HUES64 (cell line): ENCODE measurements around the gene RAVER1.
"Not testable (repeated sequence)": the region's sequence is repeated elsewhere in the genome, so short reads cannot be mapped to it uniquely, and the experiment has no call there.

Source experiments
- H3K27ac ChIP-seq: 2 replicates; pipeline ENCODE4 v1.7.0; 2013; ENCODE audit warnings: low read depth, low read length, inconsistent platforms
- H3K27me3 ChIP-seq: 2 replicates; pipeline ENCODE4 v1.6.1; 2013; ENCODE audit warnings: mild to moderate bottlenecking, low read length; ENCODE audit not compliant: insufficient read depth
- H3K36me3 ChIP-seq: 2 replicates; pipeline ENCODE4 v1.6.1; 2013; ENCODE audit warnings: mild to moderate bottlenecking, low read length; ENCODE audit not compliant: insufficient read depth
- H3K4me1 ChIP-seq: 2 replicates; pipeline ENCODE4 v1.6.1; 2013; ENCODE audit warnings: mild to moderate bottlenecking, low read length, moderate library complexity; ENCODE audit not compliant: insufficient read depth
- H3K4me3 ChIP-seq: 2 replicates; pipeline ENCODE4 v1.5.1; 2013; ENCODE audit warnings: mild to moderate bottlenecking, low read length, moderate library complexity
- H3K9ac ChIP-seq: 2 replicates; pipeline ENCODE4 v1.6.1; 2013; ENCODE audit warnings: mild to moderate bottlenecking, low read depth, low read length
- H3K9me3 ChIP-seq: 2 replicates; pipeline ENCODE4 v1.6.1; 2013; ENCODE audit warnings: low read depth, low read length; ENCODE audit not compliant: insufficient read depth
- WGBS: fragments of 150-250, 120-280 bp; methylation state at CpG from one replicate; pipeline ENCODE4 v1.1.7; 2013; ENCODE audit warnings: missing lambda C conversion rate; 5-methylcytosine and 5-hydroxymethylcytosine counted together

RAVER1 gene

DNA sequence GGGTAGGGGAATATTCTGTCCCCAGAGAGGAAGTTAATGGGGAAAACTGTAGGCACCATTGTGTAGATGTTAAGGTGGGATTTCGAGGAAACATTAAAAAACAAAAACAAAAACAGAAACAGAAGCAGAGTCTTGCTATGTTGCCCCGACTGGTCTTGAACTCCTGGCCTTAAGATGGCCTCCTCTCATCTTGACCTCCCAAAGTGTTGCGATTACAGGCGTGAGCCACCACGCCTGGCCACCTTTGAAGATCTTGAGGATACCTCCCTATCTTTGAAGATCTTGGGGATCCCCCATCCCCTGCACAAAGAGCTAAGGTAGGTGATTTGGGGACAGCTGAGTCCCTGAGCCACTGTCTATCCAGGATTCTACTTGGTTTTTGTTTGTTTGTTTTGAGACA, 6.6 kb upstream of the RAVER1 start:
- Histone ChIP-seq H3K27ac (no peak overlapping the region), H3K9ac (no peak overlapping the region; the same call in 1 of the 2 replicates), H3K36me3 (no peaks in the 10 kb centered on the region), H3K9me3 (no peaks in the 10 kb centered on the region), H3K4me3 (no peak overlapping the region), H3K27me3 (0 out of 2 replicates have a peak, but pooled peaks cover 3% of the 10 kb centered on the region), H3K4me1 (peaks cover 5% of the 10 kb centered on the region)
- WGBS = 90% methylated on average over 4 of the region's 5 CpGs

DNA sequence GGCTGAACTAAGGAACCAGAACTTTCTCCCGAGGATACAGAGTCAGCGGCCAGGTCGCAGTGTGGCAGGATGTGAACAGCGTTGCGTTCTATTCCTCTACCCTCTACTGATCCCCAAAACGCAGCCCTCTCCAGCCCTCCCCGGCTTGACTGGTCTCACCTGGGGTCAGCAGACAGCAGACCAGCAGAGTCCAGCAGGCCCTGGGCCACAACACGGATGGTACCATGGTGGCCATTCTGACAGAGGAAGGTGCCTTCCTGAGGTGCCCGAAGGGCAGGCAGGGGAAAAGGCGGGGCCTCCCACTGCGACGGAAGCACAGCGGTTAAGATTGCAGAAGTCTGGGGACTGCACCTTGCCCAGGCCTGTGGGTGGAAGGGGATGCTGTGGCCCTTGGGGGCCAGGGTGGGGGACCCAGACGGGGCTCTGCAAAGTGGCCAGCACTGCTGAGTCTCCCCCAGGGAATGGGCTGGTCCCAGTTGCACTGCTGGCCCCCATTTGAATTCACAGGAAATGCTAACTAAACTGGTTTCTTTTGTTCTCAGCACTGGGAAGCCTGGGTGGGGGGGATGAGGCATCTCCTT, 6.1 kb upstream of the RAVER1 start, which contains the start of gene ICAM3:
Gene ICAM3 (minus strand): TSS at position 245 of the 581 bp plus-strand sequence. CDS start 10 bp downstream, at position 235.
- no peak within 1 kb of the TSS for H3K4me3 ChIP-seq
- no peaks in the 10 kb centered on the region for H3K36me3 ChIP-seq
- H3K27ac ChIP-seq = no peak within 1 kb of the TSS
- H3K4me1 ChIP-seq = peaks cover 5% of the 10 kb centered on the region
- 61% methylated on average over 14 of the region's 14 CpGs for WGBS
- no peaks in the 10 kb centered on the region for H3K9me3 ChIP-seq
- peaks cover 6% of the 10 kb centered on the region; the same call in 1 of the 2 replicates for H3K27me3 ChIP-seq
- H3K9ac ChIP-seq = no peak within 1 kb of the TSS; the same call in 1 of the 2 replicates

DNA sequence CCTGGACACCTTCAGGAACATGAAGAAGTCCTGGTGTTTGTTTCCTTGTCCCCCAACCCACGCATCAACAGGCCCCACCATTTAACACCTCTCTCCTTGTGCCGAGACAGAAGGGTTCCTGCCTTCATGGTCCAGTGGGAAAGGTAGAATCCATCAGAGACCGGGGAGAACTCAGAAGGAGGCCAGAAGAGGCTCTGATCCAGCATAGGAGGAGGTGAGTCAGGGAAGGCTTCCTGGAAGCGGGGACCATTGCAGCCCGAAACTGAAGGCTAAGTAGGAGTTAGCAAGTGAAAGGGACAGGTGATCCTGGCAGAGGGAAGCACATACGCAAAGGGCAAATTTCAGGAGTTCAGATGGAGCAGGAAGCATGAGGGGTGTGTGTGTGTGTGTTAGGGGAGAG, 5.6 kb upstream of the RAVER1 start:
- H3K4me3 ChIP-seq = no peak overlapping the region
- no peak overlapping the region for H3K9ac ChIP-seq
- no peak overlapping the region for H3K27ac ChIP-seq
- H3K27me3 ChIP-seq = peaks cover 10% of the 10 kb centered on the region; the same call in 1 of the 2 replicates
- no peaks in the 10 kb centered on the region for H3K9me3 ChIP-seq
- no peaks in the 10 kb centered on the region for H3K36me3 ChIP-seq
- 81% methylated on average over 5 of the region's 6 CpGs for WGBS
- H3K4me1 ChIP-seq = peaks cover 5% of the 10 kb centered on the region

DNA sequence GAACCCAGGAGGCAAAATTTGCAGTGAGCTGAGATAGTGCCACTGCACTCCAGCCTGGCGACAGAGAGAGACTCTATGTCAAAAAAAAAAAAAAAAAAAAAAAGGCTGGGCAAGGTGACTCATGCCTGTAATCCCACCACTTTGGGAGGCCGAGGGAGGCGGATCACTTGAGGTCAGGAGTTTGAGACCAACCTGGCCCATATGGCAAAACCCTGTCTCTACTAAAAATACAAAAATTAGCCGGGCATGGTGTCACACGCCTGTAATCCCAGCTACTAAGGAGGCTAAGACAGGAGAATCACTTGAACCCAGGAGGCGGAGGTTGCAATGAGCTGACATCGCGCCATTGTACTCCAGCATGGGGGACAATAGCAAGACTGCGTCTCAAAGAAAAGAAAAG, 3.4 kb upstream of the RAVER1 start:
- not testable (repeated sequence) for H3K27me3 ChIP-seq, H3K9me3 ChIP-seq, H3K9ac ChIP-seq, H3K4me3 ChIP-seq, H3K4me1 ChIP-seq, H3K27ac ChIP-seq, H3K36me3 ChIP-seq
- 91% methylated on average over 9 of the region's 9 CpGs for WGBS

DNA sequence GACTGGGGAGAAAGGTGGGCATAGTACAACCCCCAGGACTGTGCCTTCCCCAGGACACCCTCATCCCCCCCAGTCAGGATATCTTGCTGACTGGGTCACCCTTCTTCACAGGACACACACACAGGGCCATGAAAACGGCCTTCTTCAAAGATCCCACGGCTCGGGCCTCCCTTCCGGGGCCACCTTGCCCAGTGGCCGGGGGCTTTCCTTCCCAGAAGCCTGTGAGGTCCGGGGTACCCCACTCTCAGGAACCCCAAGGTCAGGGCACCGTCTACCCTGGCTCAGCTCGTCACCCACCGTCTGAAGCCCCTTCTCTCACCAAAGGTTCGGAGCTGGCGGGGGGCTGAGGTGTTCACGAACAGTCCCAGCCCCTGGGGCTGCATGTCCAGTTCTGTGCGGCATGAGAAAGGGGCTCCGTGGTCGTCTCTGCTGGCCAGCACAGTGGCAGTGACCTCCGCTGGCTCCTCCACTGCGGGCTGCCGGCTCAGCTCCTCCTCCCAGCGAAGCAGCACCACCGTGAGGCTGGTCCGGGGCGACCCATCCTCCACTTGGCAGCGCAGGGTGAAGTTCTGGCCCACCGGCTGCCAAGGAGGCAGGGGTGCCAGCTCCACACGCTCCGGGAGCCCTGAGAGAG, 2.1 kb upstream of the RAVER1 start:
- 64% methylated on average over 24 of the region's 26 CpGs for WGBS
- no peak overlapping the region for H3K27ac ChIP-seq
- no peaks in the 10 kb centered on the region for H3K9me3 ChIP-seq
- H3K36me3 ChIP-seq = peaks cover 8% of the 10 kb centered on the region
- peak overlapping the region; percentile 82; the same call in 1 of the 2 replicates for H3K4me3 ChIP-seq
- no peak overlapping the region for H3K9ac ChIP-seq
- peaks cover 10% of the 10 kb centered on the region; the same call in 1 of the 2 replicates for H3K27me3 ChIP-seq
- H3K4me1 ChIP-seq = peaks cover 8% of the 10 kb centered on the region

DNA sequence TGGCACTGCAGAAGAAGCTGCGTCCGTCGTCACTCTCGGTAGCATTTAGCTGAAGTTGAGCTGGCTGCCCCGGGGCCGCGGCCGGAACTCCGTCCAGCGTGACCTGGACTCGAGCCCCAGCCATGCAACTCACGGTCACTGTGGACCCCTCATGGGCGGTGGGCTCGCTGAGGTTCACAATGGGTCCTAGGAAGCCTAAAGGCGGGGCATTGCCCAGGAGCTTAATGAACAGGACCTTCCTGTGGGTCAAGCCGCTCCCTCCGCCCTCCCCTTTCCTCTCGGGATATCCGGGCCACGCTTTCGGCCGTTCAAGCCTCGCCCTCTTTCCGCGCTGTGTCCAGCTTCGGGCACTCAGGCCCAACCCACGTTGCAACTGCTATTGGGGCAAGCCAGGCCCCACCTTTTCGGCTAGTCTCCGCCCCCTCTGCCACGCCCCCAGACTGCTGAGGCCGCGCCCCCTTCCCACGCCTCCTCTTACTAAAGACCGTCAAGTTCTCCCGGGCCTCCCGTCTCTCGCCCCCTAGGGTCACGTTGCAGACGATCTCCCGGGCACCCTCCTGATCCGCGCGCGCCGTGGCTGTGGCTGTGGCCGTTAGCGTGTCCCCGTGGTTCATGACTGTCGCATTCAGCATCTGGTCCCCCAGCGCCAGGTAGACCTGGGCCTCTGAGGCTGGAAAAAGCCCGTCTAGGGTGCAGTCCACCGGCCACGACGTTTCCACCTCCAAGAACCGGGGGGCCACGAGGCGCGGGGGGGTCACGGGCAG, 1.4 kb upstream of the RAVER1 start:
- peaks cover 8% of the 10 kb centered on the region for H3K4me1 ChIP-seq
- no peak overlapping the region; the same call in 1 of the 2 replicates for H3K9ac ChIP-seq
- peak overlapping the region; percentile 82 for H3K4me3 ChIP-seq
- peaks cover 10% of the 10 kb centered on the region; the same call in 1 of the 2 replicates for H3K27me3 ChIP-seq
- no peak overlapping the region for H3K27ac ChIP-seq
- H3K9me3 ChIP-seq = no peaks in the 10 kb centered on the region
- H3K36me3 ChIP-seq = peaks cover 15% of the 10 kb centered on the region
- 6% methylated on average over 59 of the region's 59 CpGs for WGBS

DNA sequence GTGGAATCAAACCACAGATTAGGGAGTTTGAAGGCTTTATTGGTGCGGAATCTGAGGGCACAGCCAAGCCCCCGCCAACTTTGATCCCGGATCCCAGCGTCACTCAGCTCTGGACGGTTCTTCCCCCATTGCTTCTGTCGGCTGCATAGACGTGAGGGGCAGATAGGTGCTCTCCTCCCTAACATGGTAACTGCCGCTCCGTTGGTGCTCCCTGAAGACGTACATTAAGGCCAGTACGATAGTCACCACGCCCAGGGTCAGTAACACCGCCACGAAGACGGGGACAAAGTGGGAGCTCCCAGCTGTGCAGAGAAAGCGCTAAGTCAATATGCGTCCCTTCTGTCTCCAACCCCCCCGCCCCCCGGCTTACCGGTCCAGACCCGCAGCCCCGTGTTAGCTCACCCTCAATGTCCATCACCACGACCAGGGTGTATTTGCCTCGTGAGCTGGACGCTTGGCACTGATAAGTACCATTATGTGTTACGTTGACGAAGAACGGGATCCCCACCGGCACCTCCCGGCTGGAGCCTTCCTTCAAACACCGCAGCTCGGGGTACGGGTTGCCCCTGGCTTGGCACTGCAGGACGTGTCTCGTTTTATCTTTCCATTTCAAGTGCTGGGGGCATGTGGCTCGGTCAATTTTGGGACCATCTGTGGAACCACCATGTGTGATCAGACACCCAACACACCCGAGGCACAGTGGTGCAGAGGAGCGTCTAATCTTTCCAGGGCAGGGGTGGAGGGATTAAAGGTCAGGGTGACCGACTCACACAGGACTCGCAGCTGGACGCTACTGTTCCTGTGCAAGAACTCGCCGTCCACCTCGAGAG, 644 bp upstream of the RAVER1 start:
- peak overlapping the region; percentile 15; the same call in 1 of the 2 replicates for H3K9ac ChIP-seq
- peaks cover 23% of the 10 kb centered on the region for H3K36me3 ChIP-seq
- no peak overlapping the region for H3K27ac ChIP-seq
- peaks cover 3% of the 10 kb centered on the region; the same call in 1 of the 2 replicates for H3K4me1 ChIP-seq
- peak overlapping the region; percentile 82 for H3K4me3 ChIP-seq
- peaks cover 10% of the 10 kb centered on the region; the same call in 1 of the 2 replicates for H3K27me3 ChIP-seq
- WGBS = 4% methylated on average over 44 of the region's 44 CpGs
- H3K9me3 ChIP-seq = no peaks in the 10 kb centered on the region

DNA sequence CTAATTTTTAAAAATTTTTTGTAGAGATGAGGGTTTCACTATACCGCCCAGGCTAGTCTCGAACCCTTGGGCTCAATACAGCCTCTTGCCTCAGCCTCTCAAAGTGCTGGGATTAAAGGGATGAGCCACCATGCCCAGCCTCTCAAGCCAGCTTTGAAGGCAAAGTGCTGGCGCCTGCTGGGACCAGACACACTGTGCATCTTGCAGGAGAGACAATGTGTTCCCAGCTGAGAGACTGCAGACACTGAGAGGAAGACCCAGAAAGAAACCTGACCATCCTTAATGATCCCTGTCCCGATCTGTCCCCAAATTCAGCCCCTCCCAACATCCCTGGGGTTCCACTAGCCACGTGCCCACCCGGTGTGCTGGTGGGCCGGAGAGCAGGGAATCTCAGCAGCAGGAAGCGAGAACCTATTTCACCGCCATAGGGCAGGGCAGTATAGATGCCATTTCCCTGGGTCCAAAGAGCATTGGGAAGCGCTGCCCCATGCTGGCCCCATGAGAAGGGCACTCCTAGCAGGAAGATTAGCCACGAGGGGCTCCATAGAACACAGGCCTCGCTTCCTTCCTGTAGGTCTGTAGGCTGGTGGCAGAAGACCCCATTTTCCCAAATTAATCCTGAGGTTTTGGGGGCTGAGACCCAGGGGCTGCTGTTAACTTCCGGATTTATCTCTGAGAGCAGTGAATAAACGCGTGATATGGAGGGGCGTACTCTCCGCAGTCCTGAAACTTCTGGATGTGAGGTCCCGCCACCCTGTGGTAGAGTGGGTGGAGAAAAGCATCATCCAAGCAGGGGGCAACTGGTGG, 968 bp downstream of the RAVER1 start:
- 0 out of 2 replicates have a peak, but pooled peaks cover 3% of the 10 kb centered on the region for H3K4me1 ChIP-seq
- H3K27me3 ChIP-seq = peaks cover 10% of the 10 kb centered on the region; the same call in 1 of the 2 replicates
- H3K9ac ChIP-seq = peak overlapping the region; percentile 92
- H3K27ac ChIP-seq = peak overlapping the region; percentile 89; the same call in 1 of the 2 replicates
- peaks cover 39% of the 10 kb centered on the region for H3K36me3 ChIP-seq
- no peaks in the 10 kb centered on the region for H3K9me3 ChIP-seq
- peak overlapping the region; percentile 82 for H3K4me3 ChIP-seq
- WGBS = 42% methylated on average over 18 of the region's 18 CpGs

DNA sequence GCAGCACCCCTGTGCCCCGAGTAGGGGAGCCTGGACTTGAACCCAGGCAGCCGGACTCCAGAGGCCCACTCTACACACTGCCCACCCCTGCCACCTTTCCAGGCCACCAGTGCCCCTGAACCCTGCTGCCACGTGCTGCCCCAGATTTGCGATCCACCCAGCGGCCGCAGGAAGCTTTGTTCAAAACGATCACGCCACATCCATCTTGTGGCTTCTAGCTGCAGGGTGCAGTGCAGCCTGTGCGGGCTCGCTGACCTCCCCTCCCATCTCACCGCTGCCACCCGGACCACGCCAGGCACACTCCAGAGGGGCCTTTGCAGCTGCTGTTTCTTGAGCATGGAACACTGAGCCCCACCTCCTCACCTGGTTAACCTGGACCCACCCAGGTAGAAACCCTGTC, 3.8 kb downstream of the RAVER1 start:
- Histone ChIP-seq H3K4me1 (0 out of 2 replicates have a peak, but pooled peaks cover 3% of the 10 kb centered on the region), H3K9me3 (no peaks in the 10 kb centered on the region), H3K27me3 (peaks cover 5% of the 10 kb centered on the region; the same call in 1 of the 2 replicates), H3K4me3 (no peak overlapping the region), H3K36me3 (peaks cover 65% of the 10 kb centered on the region), H3K27ac (no peak overlapping the region), H3K9ac (no peak overlapping the region)
- WGBS = 94% methylated on average over 13 of the region's 13 CpGs
